Bronchial epithelial cell (primary cell): Measurements from ENCODE around the gene SYTL2. TPM values are rescaled to one million over a fixed set of nuclear protein-coding genes. Genes with fewer than 3 reads are reported as not detected.

Experiments used
- DNase-seq: peaks from one replicate; pipeline ENCODE4 v3.0.0-alpha.2; 2010; ENCODE audit warnings: low read depth
- FAIRE-seq: peaks from 2 replicates; lab custom pipeline; 2011; peaks lifted over from hg19 to GRCh38; lab: Jason Lieb, UNC
- H3K27me3 ChIP-seq: 2 replicates; pipeline ENCODE4 v1.5.1; 2011; ENCODE audit warnings: low read length; ENCODE audit not compliant: control insufficient read depth, insufficient read depth
- H3K36me3 ChIP-seq: 2 replicates; pipeline ENCODE4 v1.5.1; 2011; ENCODE audit warnings: low read length; ENCODE audit not compliant: control insufficient read depth, insufficient read depth
- H3K4me3 ChIP-seq: 2 replicates; pipeline ENCODE4 v1.5.1; 2011; ENCODE audit warnings: mild to moderate bottlenecking, low read depth, low read length, control low read depth
- total RNA-seq: library from RNA; depleted of rRNA; stranded (reverse); fragments of >200 nt; gene quantifications from 2 replicates; pipeline ENCODE4 v1.2.1, GENCODE V29; 2014
- TF ChIP-seq, protein P1 (sequence below): IDR thresholded peaks from 2 replicates; pipeline ENCODE4 v1.5.1; 2011; ENCODE audit warnings: mild to moderate bottlenecking, moderate library complexity, low read length, control low read depth, inconsistent platforms; ENCODE audit not compliant: insufficient read depth, severe bottlenecking

SYTL2 gene
- total RNA-seq, 1 donor from 2014 or later: 8.2 TPM

- Histone ChIP-seq H3K36me3 (no peaks in the 10 kb centered on the region), H3K4me3 (no peak overlapping the region), H3K27me3 (no peaks in the 10 kb centered on the region)
- peak; percentile 46 for DNase-seq
- FAIRE-seq: no peak
- TF ChIP-seq, protein P1, sequence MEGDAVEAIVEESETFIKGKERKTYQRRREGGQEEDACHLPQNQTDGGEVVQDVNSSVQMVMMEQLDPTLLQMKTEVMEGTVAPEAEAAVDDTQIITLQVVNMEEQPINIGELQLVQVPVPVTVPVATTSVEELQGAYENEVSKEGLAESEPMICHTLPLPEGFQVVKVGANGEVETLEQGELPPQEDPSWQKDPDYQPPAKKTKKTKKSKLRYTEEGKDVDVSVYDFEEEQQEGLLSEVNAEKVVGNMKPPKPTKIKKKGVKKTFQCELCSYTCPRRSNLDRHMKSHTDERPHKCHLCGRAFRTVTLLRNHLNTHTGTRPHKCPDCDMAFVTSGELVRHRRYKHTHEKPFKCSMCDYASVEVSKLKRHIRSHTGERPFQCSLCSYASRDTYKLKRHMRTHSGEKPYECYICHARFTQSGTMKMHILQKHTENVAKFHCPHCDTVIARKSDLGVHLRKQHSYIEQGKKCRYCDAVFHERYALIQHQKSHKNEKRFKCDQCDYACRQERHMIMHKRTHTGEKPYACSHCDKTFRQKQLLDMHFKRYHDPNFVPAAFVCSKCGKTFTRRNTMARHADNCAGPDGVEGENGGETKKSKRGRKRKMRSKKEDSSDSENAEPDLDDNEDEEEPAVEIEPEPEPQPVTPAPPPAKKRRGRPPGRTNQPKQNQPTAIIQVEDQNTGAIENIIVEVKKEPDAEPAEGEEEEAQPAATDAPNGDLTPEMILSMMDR: no peak
These were observed 87.9 kb downstream of the SYTL2 start for GRCh38 chr11:85723088-85723487.

- Histone ChIP-seq H3K36me3 (no peaks in the 10 kb centered on the region), H3K4me3 (no peak overlapping the region), H3K27me3 (no peaks in the 10 kb centered on the region)
- DNase-seq (no peak), FAIRE-seq (no peak)
- TF ChIP-seq, protein P1: no peak
These were observed 89.8 kb downstream of the SYTL2 start for GRCh38 chr11:85721191-85721590.

- FAIRE-seq (peak; percentile 7), DNase-seq (peak; percentile 95)
- H3K27me3 ChIP-seq: no peaks in the 10 kb centered on the region
- H3K4me3 ChIP-seq: no peak overlapping the region
- TF ChIP-seq, protein P1: no peak
- no peaks in the 10 kb centered on the region for H3K36me3 ChIP-seq
These were observed 91.7 kb downstream of the SYTL2 start for GRCh38 chr11:85718991-85719807.

DNA sequence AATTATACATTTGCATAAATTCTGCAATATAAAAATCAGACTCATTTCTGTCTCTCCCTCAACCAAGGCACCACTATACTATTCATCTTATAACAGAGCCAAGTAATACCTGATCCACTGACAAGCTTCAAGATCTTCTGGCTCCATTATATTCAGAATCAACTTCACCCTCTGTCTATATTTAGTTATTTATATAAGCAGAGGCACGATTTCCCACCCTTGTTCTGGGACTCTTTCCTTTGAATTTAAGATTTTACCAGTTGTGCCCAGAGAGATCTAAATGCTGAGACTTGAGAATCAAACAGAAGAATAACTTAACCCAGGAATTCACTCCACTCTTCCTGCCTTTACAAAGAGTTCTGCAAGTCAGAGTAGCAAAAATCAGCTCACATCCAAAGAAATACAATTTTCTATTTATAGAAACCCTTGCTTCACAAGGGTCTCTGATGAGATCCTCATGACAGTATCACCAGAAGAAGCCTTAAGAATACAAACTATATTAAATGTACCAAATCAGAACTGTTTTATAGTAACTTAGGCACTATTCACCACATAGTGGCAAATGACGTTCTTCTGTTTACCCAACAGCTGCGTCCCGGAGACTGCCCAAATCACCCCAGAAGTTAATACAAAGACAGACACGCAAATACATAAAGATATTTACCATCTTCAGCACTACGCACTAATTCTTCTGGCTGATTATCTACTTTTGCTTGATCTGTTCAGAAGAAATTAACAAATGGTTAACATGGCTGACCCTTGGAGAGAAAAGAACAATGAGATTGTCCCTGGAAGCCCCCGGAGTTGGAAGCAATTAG, 92.6 kb downstream of the SYTL2 start:
- H3K36me3 ChIP-seq: no peaks in the 10 kb centered on the region
- DNase-seq (no peak), FAIRE-seq (no peak)
- TF ChIP-seq, protein P1: no peak
- H3K27me3 ChIP-seq: no peaks in the 10 kb centered on the region
- no peak overlapping the region for H3K4me3 ChIP-seq

- no peak for FAIRE-seq
These were observed 93.5 kb downstream of the SYTL2 start for GRCh38 chr11:85717429-85717828.

More at GRCh38 chr11:85717429-85717828, 93.5 kb downstream of the SYTL2 start:
- TF ChIP-seq, protein P1: no peak
- Histone ChIP-seq H3K36me3 (no peaks in the 10 kb centered on the region), H3K4me3 (no peak overlapping the region), H3K27me3 (no peaks in the 10 kb centered on the region)
- DNase-seq: no peak
